ENCODE results near the gene ESYT3. TPM values are rescaled to one million over a fixed set of nuclear protein-coding genes. Genes with fewer than 3 reads are reported as not detected.

ESYT3 gene
- total RNA-seq, 1 experiment from 2014 or later: 5.6 TPM

DNA sequence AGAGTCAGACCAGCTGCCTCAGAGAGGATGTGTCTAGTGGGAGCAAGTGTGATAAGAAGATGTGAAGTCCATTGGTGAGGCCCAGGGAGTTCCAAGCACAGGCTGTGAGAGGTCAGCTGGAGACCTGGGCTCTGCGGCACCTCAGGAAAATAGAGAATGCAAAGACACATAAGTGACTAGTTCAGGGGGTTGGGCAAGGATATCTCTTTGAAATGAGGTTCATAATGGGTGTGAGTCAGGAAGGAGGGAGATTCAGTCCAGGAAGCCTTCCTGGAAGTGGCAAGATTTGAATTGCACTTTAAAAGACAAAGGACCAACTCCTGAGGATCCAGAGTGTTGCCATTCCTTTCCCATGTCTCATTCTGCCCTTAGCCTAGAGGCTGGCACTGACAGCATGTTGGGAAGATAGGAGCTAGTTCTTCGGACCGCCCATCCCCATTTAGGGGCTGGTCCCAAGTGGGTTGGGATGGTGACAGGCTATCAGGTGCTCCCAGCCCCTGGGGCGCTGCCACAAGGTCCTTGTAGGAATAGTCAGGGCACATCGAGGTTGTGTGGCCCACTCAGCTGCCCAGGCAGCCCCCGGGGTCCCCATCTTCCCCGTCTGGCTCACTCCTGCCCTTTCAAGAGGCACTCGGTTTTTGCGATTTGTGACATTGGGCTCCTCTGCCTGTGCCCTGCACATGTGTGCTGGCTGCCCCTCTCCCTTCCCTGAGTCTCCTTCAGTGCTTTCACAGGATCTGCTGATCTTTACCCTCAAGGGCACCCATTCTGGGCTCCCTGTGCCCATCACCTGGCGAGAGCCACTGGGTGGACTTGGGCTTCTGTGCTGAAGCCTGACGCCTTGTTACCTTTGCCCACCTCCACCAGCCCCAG is 23.7 kb downstream of the ESYT3 start:
- DNase-seq: peak; percentile 53
- no peaks in the 10 kb centered on the region for H3K27me3 ChIP-seq (ENCODE audit: control insufficient read depth, insufficient read depth, low read length)
- H3K4me3 ChIP-seq (ENCODE audit: insufficient read depth, low read depth, low read length): no peak overlapping the region
- H3K36me3 ChIP-seq (replicated peaks; ENCODE audit: control insufficient read depth, insufficient read depth, low read length): peaks cover 1% of the 10 kb centered on the region; the same call in 1 of the 2 replicates

DNA sequence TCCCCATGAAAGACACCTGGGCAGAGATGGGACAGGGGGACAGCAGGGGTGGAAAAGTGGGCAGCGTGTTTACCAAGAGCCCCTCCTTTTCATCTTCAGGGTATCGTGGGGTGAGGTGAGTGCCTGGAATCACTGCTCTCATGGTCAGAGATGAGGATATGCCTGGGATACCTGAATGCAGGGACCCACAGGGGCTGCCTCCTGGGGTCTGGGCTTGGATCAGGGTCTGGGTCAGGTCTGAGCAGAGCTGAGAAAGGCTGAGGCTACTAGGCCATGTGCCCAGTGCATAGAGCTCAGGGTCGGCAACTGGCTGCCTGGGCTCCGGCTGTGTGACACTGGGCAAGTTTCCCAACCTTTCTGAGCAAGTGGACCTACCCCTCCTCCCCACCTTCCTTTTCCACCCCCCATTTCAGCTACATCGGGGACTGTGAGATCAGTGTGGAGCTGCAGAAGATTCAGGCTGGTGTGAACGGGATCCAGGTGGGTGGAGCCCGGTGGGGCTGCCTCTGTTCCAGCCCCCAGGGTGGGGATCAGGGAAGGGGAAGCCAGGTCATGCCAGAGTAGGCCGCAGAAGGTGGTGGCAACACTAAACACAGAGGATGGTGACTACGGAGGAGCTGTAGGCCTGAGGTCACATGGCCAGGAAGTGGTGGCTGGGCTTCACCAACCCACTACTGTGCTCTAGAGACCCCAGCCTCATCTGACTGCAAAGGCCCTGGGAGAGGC is 24.5 kb downstream of the ESYT3 start:
- Histone ChIP-seq H3K4me3 (ENCODE audit: insufficient read depth, low read depth, low read length) (no peak overlapping the region), H3K36me3 (replicated peaks; ENCODE audit: control insufficient read depth, insufficient read depth, low read length) (peaks cover 1% of the 10 kb centered on the region; the same call in 1 of the 2 replicates), H3K27me3 (ENCODE audit: control insufficient read depth, insufficient read depth, low read length) (no peaks in the 10 kb centered on the region)
- DNase-seq: no peak

DNA sequence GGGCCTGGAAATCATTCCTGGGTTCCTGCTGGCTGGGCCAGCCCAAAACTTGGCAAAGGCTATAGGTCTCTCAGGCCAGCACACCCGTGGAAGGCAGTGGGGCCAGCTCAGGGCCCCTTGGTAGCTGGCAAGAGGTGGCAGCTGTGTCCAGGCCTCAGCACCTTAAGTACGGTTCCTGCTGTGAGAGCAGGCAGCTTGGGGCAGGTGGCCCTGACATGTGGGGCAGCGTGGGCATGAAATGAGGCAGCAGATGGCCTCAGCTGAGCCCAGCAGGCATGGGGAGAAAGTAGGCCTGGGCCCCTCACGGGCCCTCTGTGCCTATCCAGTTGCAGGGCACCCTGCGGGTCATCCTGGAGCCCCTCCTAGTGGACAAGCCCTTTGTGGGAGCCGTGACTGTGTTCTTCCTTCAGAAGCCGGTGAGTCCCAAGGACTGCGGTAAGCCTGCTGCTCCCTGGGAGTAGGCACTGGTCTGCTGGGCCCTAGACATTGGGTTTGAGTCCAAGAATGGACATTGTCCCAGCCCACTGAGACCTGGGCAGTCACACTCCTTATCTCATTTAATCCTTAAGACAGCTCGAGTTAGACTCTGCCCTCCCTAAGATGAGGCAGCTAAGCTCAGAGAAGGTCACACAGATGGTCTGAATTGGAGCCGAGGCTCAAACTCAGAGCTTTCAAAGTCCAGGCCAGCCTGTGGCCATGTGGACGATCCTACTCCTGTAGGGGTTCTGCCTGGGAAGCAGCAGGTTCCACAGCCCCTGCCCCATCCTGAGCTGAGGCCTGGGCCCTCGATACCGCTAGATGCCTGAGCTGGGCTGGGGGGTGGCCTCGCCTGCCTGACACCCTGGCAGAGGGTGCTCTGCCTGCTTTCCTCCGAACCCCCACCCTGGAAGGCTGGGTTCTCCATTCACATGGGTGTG is 25.5 kb downstream of the ESYT3 start:
- Histone ChIP-seq H3K4me3 (ENCODE audit: insufficient read depth, low read depth, low read length) (no peak overlapping the region), H3K36me3 (replicated peaks; ENCODE audit: control insufficient read depth, insufficient read depth, low read length) (peaks cover 1% of the 10 kb centered on the region; the same call in 1 of the 2 replicates), H3K27me3 (ENCODE audit: control insufficient read depth, insufficient read depth, low read length) (no peaks in the 10 kb centered on the region)
- peak; percentile 59 for DNase-seq

GRCh38 chr3:138460536-138461205 is 26.3 kb downstream of the ESYT3 start:
- H3K27me3 ChIP-seq (ENCODE audit: control insufficient read depth, insufficient read depth, low read length): no peaks in the 10 kb centered on the region
- DNase-seq: no peak
- H3K4me3 ChIP-seq (ENCODE audit: insufficient read depth, low read depth, low read length): no peak overlapping the region
- H3K36me3 ChIP-seq (replicated peaks; ENCODE audit: control insufficient read depth, insufficient read depth, low read length): peaks cover 1% of the 10 kb centered on the region; the same call in 1 of the 2 replicates

DNA sequence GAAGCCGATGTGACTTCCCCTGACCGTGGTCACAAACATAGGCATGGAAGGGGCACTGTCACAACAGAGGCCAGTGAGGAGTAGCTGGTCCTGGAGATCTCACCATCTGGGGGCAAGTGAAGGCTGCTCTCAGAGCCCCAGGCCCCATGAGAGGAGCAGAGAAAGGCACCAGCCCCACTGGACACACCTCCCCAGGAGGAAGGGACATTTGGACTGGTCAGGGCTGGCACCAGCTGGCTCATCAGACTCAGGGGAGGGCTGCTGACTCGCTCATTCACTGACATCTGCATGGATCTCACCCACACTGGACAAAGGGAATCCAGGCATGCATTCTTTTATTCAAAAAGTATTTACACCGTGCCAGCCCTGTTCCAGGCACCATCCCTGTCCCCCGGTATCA is 26.8 kb downstream of the ESYT3 start:
- no peak overlapping the region for H3K4me3 ChIP-seq (ENCODE audit: insufficient read depth, low read depth, low read length)
- no peaks in the 10 kb centered on the region for H3K27me3 ChIP-seq (ENCODE audit: control insufficient read depth, insufficient read depth, low read length)
- DNase-seq: no peak
- no peaks in the 10 kb centered on the region for H3K36me3 ChIP-seq (replicated peaks; ENCODE audit: control insufficient read depth, insufficient read depth, low read length)

DNA sequence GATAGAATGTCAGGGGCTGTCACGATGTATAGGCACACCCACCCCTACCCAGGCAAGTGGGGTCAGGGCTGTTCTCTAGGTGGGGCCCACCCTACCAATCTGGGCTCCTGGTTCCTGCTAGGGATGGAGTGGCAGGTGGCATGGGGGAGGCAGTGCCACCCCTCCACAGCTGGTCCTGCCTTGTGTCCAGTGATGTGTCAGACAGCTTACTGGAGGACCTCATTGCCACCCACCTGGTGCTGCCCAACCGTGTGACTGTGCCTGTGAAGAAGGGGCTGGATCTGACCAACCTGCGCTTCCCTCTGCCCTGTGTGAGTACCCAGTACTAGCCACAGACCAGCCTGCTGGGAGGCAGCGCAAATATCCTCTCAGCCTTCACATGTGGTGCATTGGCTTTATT is 27.5 kb downstream of the ESYT3 start:
- no peaks in the 10 kb centered on the region for H3K36me3 ChIP-seq (replicated peaks; ENCODE audit: control insufficient read depth, insufficient read depth, low read length)
- H3K27me3 ChIP-seq (ENCODE audit: control insufficient read depth, insufficient read depth, low read length): no peaks in the 10 kb centered on the region
- DNase-seq: no peak
- no peak overlapping the region for H3K4me3 ChIP-seq (ENCODE audit: insufficient read depth, low read depth, low read length)

GRCh38 chr3:138463724-138464490 is 29.5 kb downstream of the ESYT3 start:
- no peak for DNase-seq

DNA sequence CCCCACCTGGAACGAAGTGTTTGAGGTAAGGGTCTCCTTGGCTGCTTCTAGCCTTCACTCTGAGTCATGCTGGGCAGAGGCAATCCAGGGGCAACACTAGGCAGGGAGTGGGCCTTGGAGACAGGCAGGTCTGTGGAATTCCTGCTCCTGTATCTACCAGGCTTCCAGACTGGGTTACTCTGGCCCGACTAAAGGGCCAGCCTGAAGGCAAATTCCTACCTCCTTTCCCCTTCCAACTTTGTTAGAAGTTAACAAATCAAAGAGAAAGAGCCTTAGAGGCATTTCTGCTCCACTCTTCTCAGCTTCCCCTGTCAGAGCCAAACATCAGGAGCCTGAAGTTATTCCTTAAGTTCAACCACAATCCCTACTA is 30.1 kb downstream of the ESYT3 start:
- Histone ChIP-seq H3K4me3 (ENCODE audit: insufficient read depth, low read depth, low read length) (no peak overlapping the region), H3K27me3 (ENCODE audit: control insufficient read depth, insufficient read depth, low read length) (no peaks in the 10 kb centered on the region), H3K36me3 (replicated peaks; ENCODE audit: control insufficient read depth, insufficient read depth, low read length) (no peaks in the 10 kb centered on the region)
- no peak for DNase-seq

More at GRCh38 chr3:138463724-138464490, 29.5 kb downstream of the ESYT3 start:
- Histone ChIP-seq H3K36me3 (replicated peaks; ENCODE audit: control insufficient read depth, insufficient read depth, low read length) (no peaks in the 10 kb centered on the region), H3K27me3 (ENCODE audit: control insufficient read depth, insufficient read depth, low read length) (no peaks in the 10 kb centered on the region), H3K4me3 (ENCODE audit: insufficient read depth, low read depth, low read length) (no peak overlapping the region)

DNA sequence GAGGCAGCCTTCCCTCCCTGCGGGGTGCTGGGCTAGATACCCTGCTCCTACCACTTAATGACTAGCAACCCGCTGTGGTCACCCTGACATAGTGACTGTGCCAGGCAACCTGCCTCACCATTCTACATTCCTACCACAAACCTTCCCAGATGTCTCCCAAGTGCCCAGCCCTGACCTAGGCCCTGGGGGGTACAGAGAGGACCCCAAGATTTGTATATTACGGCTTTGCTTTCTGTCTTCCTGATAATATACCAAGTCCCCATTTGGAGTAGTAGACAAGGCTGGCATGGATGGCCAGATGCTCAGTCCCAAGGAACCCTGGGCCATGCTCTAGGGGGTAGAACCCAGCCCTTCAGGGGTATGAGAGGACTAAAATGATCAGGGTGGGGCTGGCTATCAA is 31.0 kb downstream of the ESYT3 start:
- no peak for DNase-seq
- Histone ChIP-seq H3K27me3 (ENCODE audit: control insufficient read depth, insufficient read depth, low read length) (no peaks in the 10 kb centered on the region), H3K4me3 (ENCODE audit: insufficient read depth, low read depth, low read length) (no peak overlapping the region), H3K36me3 (replicated peaks; ENCODE audit: control insufficient read depth, insufficient read depth, low read length) (no peaks in the 10 kb centered on the region)

DNA sequence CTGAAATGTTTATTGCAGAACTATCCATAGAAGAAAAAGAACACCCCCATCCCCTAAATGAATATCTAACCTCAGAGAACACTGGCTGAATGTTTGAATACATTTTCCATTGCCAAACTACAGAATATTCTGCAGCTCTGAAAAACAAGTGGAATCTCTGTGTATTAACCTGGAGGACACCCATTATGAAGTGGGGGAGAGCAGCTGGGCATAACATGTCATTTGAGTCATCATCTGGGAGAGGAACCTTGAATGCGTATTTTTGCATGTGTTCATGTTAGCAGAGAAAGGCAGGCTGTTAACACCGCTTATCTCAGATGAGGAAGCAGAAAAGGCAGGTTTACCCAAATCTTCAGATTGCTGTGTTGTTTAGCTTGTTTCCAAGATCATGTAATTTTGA is 31.5 kb downstream of the ESYT3 start:
- DNase-seq: no peak
- H3K36me3 ChIP-seq (replicated peaks; ENCODE audit: control insufficient read depth, insufficient read depth, low read length): no peaks in the 10 kb centered on the region
- no peak overlapping the region for H3K4me3 ChIP-seq (ENCODE audit: insufficient read depth, low read depth, low read length)
- no peaks in the 10 kb centered on the region for H3K27me3 ChIP-seq (ENCODE audit: control insufficient read depth, insufficient read depth, low read length)

DNA sequence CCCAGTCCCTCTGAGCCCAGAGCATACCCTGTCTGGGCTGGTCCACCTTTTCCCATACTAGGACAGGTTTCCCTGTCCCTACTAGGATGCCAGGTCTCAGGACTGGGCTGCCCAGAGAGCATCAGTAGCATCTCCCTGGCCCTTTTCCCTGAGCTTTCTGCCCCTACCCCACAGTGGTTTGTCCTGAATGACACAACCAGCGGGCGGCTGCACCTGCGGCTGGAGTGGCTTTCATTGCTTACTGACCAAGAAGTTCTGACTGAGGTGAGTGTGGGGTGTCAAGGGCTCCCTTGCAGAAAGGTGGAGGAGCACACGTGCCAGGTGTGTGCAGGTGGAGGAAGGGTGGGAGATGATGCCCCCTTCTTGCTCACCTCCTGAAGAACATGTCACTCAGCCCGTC is 33.5 kb downstream of the ESYT3 start:
- peaks cover 2% of the 10 kb centered on the region for H3K36me3 ChIP-seq (replicated peaks; ENCODE audit: control insufficient read depth, insufficient read depth, low read length)
- H3K4me3 ChIP-seq (ENCODE audit: insufficient read depth, low read depth, low read length): no peak overlapping the region
- DNase-seq: no peak
- H3K27me3 ChIP-seq (ENCODE audit: control insufficient read depth, insufficient read depth, low read length): no peaks in the 10 kb centered on the region

DNA sequence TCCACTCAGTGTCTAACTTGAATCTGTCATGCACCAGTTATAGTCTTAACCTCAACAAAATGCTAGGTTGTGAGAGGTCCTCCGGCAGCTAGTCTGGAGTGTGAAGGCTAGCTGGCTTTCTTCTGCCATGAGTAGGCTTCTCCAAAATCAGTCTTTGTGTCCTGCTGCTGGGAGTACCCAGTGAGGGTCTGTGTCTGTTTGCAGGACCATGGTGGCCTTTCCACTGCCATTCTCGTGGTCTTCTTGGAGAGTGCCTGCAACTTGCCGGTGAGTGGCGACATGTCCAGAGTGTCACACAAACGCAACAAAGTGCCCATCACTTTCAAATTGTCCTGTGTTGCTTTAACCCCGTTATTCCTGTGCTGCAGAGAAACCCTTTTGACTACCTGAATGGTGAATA is 34.0 kb downstream of the ESYT3 start:
- Histone ChIP-seq H3K4me3 (ENCODE audit: insufficient read depth, low read depth, low read length) (no peak overlapping the region), H3K27me3 (ENCODE audit: control insufficient read depth, insufficient read depth, low read length) (no peaks in the 10 kb centered on the region)
- no peak for DNase-seq

GRCh38 chr3:138468886-138469285 is 34.5 kb downstream of the ESYT3 start:
- no peak for DNase-seq
- H3K4me3 ChIP-seq (ENCODE audit: insufficient read depth, low read depth, low read length): no peak overlapping the region
- H3K27me3 ChIP-seq (ENCODE audit: control insufficient read depth, insufficient read depth, low read length): no peaks in the 10 kb centered on the region
- H3K36me3 ChIP-seq (replicated peaks; ENCODE audit: control insufficient read depth, insufficient read depth, low read length): peaks cover 2% of the 10 kb centered on the region

More for the DNA sequence above, 34.0 kb downstream of the ESYT3 start:
- peaks cover 2% of the 10 kb centered on the region for H3K36me3 ChIP-seq (replicated peaks; ENCODE audit: control insufficient read depth, insufficient read depth, low read length)

Measured in H7 (cell line).